HEK293T (cell line): ENCODE data around the gene TMTC4.

Experiments
- CTCF ChIA-PET: fragments of 350-600 bp; formaldehyde crosslinking; extraction: SDS; loops from one replicate; lab custom pipeline; 2021; ENCODE audit warnings: antibody characterized with exemption, inconsistent platforms; lab: Yijun Ruan, JAX
- POLR2A ChIA-PET: fragments of 350-600 bp; formaldehyde crosslinking; extraction: SDS; loops from one replicate; lab custom pipeline; 2020; ENCODE audit warnings: antibody characterized with exemption, inconsistent platforms; lab: Yijun Ruan, JAX
- DNase-seq: peaks from one replicate; pipeline ENCODE4 v3.0.0; 2012; ENCODE audit warnings: mixed read lengths; ENCODE audit errors: extremely low spot score
- ARNT ChIP-seq: fragments of 450-650 bp; IDR thresholded peaks from 2 replicates; pipeline ENCODE4 v1.6.1; 2017; ENCODE audit warnings: mild to moderate bottlenecking
- BHLHE40 ChIP-seq: fragments of 450-650 bp; IDR thresholded peaks from 2 replicates; pipeline ENCODE4 v1.6.1; 2016; ENCODE audit warnings: mild to moderate bottlenecking, moderate library complexity, borderline replicate concordance
- CTBP1 ChIP-seq: fragments of 450-650 bp; IDR thresholded peaks from 2 replicates; pipeline ENCODE4 v1.6.1; 2016; ENCODE audit warnings: borderline replicate concordance
- ELF4 ChIP-seq: fragments of 450-650 bp; IDR thresholded peaks from 2 replicates; pipeline ENCODE4 v1.6.1; 2017; ENCODE audit warnings: antibody characterized with exemption
- FOXA1 ChIP-seq: fragments of 450-650 bp; IDR thresholded peaks from 2 replicates; pipeline ENCODE4 v1.6.1; 2016; ENCODE audit warnings: mild to moderate bottlenecking
- FOXK2 ChIP-seq: fragments of 450-650 bp; IDR thresholded peaks from 2 replicates; pipeline ENCODE4 v1.6.1; 2016; ENCODE audit warnings: mild to moderate bottlenecking
- FOXM1 ChIP-seq: fragments of 450-650 bp; IDR thresholded peaks from 2 replicates; pipeline ENCODE4 v1.6.1; 2017; ENCODE audit warnings: mild to moderate bottlenecking, borderline replicate concordance
- HDGF ChIP-seq: fragments of 450-650 bp; IDR thresholded peaks from 2 replicates; pipeline ENCODE4 v1.6.1; 2017; ENCODE audit warnings: antibody characterized with exemption, borderline replicate concordance
- L3MBTL2 ChIP-seq: fragments of 450-650 bp; conservative IDR thresholded peaks from 2 replicates; pipeline ENCODE4 v1.6.1; 2016; ENCODE audit warnings: mild to moderate bottlenecking
- LEF1 ChIP-seq: fragments of 450-650 bp; IDR thresholded peaks from 2 replicates; pipeline ENCODE4 v1.6.1; 2017; ENCODE audit warnings: mild to moderate bottlenecking, borderline replicate concordance
- NFRKB ChIP-seq: fragments of 450-650 bp; IDR thresholded peaks from 2 replicates; pipeline ENCODE4 v1.6.1; 2016; ENCODE audit warnings: mild to moderate bottlenecking, moderate library complexity
- PKNOX1 ChIP-seq: fragments of 450-650 bp; IDR thresholded peaks from 2 replicates; pipeline ENCODE4 v1.6.1; 2016
- SP1 ChIP-seq: fragments of 450-650 bp; IDR thresholded peaks from 2 replicates; pipeline ENCODE4 v1.6.1; 2017
- SUZ12 ChIP-seq: fragments of 450-650 bp; IDR thresholded peaks from 2 replicates; pipeline ENCODE4 v1.6.1; 2016; ENCODE audit warnings: mild to moderate bottlenecking
- TARDBP ChIP-seq: fragments of 450-650 bp; IDR thresholded peaks from 2 replicates; pipeline ENCODE4 v1.6.1; 2016
- ZNF384 ChIP-seq: fragments of 450-650 bp; IDR thresholded peaks from 2 replicates; pipeline ENCODE4 v1.6.1; 2016

Gene TMTC4

GRCh38 chr13:100566543-100566942 lies 108.1 kb downstream of the TMTC4 start:
- POLR2A ChIA-PET: no interaction called here
- no peak for DNase-seq
- no peak for TF ChIP-seq TARDBP
- no peak for TF ChIP-seq CTBP1
- TF ChIP-seq ARNT: no peak
- TF ChIP-seq FOXM1: no peak
- no peak for TF ChIP-seq L3MBTL2
- no peak for TF ChIP-seq HDGF
- CTCF ChIA-PET: no interaction called here

DNA sequence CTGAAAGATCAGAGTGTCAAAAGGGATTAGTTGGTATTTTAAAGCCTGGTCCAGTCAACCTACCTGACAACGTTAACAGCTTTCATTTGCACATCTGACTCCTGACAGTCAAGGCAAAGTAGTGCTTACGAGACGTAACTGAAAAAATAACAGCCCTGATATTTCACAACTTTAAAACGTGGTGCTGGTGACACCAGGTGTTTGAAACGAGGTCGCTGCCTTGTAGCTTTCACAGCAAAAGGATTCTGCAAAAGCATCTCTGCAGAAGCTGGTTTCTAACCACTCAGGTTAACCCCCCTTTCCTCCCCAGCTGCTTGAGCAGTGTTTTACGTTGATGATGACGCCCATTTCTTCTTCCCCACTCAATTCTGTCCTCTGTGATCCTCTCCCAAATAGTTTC lies 109.3 kb downstream of the TMTC4 start:
- ChIA-PET POLR2A (no interaction called here), CTCF (no interaction called here)
- DNase-seq: no peak
- TF ChIP-seq PKNOX1 (no peak), BHLHE40 (no peak), FOXK2 (no peak), ZNF384 (no peak), TARDBP (no peak), HDGF (no peak), SP1 (no peak), SUZ12 (no peak)

GRCh38 chr13:100564444-100565223 lies 110.0 kb downstream of the TMTC4 start:
- ChIA-PET CTCF (no interaction called here), POLR2A (no interaction called here)
- TF ChIP-seq NFRKB (no peak), FOXM1 (no peak), SUZ12 (no peak), TARDBP (no peak), CTBP1 (no peak), ELF4 (no peak), L3MBTL2 (no peak), BHLHE40 (no peak), ZNF384 (no peak), SP1 (no peak), PKNOX1 (no peak), LEF1 (no peak), FOXK2 (no peak)
- no peak for DNase-seq

- ChIA-PET POLR2A (no interaction called here), CTCF (no interaction called here)
- DNase-seq: no peak
- TF ChIP-seq NFRKB: no peak
- TF ChIP-seq BHLHE40: no peak
- TF ChIP-seq ZNF384: no peak
- TF ChIP-seq TARDBP: no peak
- TF ChIP-seq LEF1: no peak
- no peak for TF ChIP-seq SUZ12
- TF ChIP-seq PKNOX1: no peak
- TF ChIP-seq ELF4: no peak
- no peak for TF ChIP-seq FOXM1
- TF ChIP-seq CTBP1: no peak
- TF ChIP-seq L3MBTL2: no peak
- no peak for TF ChIP-seq FOXA1
Observed at GRCh38 chr13:100563779-100564178, 110.8 kb downstream of the TMTC4 start.

GRCh38 chr13:100561599-100562204 lies 112.9 kb downstream of the TMTC4 start:
- CTCF ChIA-PET: interaction anchor here (3.4 kb wide), 1 partner anchor 11 kb away, joined by 13 read pairs; no protein-coding TSS in a partner anchor

More at GRCh38 chr13:100561599-100562204, 112.9 kb downstream of the TMTC4 start:
- DNase-seq: no peak
- TF ChIP-seq L3MBTL2: no peak
- no peak for TF ChIP-seq SUZ12
- TF ChIP-seq TARDBP: no peak
- no peak for TF ChIP-seq FOXM1
- no peak for TF ChIP-seq FOXK2
- TF ChIP-seq NFRKB: no peak
- no peak for TF ChIP-seq LEF1
- TF ChIP-seq SP1: no peak
- no peak for TF ChIP-seq ZNF384
- TF ChIP-seq HDGF: no peak
- TF ChIP-seq ARNT: no peak
- TF ChIP-seq PKNOX1: no peak
- TF ChIP-seq FOXA1: no peak
- no peak for TF ChIP-seq BHLHE40
- TF ChIP-seq ELF4: no peak
- TF ChIP-seq CTBP1: no peak
- POLR2A ChIA-PET: no interaction called here
